Activated CD4-positive, alpha-beta T cell treated with anti-CD3 and anti-CD28 coated beads for 1 hour (primary cell): Measurements from ENCODE around the gene DCDC2C.

Source experiments
- DNase-seq: peaks from one replicate; pipeline ENCODE4 v3.0.0-alpha.2; 2020

DCDC2C gene

GRCh38 chr2:3712831-3713503, 9.6 kb downstream of the DCDC2C start:
- DNase-seq = no peak

DNA sequence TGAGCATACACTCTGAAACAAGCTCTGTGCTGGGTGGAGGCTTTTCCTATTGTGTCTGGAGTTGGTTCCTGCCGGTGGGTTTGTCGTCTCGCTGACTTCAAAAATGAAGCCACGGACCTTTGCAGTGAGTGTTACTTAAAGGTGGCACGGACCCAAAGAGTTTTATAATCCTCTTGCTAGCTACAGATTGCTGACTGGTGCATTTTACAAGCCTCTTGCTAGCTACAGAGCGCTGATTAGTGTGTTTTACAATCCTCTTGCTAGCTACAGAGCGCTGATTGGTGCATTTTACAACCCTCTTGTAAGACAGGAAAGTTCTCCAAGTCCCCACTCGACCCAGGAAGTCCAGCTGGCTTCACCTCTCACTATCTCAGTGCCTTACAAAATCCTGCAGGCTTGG, 15.3 kb downstream of the DCDC2C start:
- DNase-seq = no peak

GRCh38 chr2:3725002-3725401, 21.6 kb downstream of the DCDC2C start:
- no peak for DNase-seq

DNA sequence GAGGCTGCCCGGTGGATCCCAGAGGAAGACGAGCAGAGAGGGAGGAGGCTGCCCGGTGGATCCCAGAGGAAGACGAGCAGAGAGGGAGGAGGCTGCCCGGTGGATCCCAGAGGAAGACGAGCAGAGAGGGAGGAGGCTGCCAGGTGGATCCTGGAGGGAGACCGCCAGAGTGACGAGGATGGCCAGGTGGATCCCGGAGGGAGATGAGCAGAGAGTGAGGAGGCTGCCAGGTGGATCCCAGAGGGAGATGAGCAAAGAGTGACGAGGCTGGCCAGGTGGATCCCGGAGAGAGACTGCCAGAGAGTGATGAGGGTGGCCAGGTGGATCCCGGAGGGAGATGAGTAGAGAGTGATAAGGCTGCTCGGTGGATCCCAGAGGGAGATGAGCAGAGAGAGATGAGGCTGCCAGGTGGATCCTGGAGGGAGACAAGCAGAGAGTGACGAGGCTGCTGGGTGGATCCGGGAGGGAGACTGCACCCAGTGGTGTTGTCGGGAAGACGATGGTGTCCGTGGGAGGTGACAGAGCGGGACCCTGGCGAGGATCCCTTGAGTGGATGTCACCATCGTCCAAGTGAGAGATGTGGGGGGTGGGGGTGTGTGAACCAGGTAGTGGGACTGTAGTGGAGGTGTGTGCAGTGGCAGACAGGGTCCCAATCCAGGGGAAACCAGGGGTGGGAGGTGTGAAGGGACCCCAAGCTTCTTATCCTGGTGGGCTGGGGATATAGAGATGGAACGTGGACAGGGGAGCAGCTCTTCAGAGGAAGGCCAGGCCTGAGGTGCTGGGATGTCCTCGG, 22.3 kb downstream of the DCDC2C start:
- no peak for DNase-seq

GRCh38 chr2:3726511-3726910, 23.1 kb downstream of the DCDC2C start:
- no peak for DNase-seq

DNA sequence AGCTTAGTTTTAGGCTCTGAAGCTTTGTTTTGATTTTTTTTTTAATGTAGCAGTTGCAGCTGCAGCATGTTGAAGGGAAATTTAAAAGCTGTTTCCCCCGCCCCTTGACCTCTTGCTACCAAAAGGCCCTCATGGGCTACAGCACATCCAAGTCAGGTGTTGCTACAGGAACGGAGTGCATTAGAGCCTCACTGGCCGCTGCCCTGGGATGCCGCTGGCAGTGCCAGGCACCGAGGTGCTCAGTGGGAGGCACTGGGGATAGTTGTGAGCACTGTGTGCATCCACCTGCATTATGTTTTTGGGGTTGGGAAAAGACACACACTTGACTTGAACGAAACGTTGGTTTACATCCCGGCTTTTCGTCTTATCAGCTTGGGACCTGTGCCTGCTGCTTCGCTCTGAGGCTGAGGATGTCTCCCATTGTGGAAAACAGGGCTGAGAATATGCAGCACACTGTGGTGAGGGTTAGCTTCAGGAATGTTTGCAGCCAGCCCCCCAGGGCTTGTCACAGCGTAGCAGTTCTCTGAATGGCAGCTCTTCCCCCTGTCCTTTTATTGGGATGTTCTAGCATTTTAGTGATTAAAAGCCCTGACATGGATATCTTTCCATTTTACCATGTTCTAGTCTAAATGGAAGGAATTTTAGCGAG, 24.1 kb downstream of the DCDC2C start:
- DNase-seq = no peak

GRCh38 chr2:3728104-3729054, 25.0 kb downstream of the DCDC2C start:
- no peak for DNase-seq

- DNase-seq = no peak
Measured at GRCh38 chr2:3729055-3729448, 25.7 kb downstream of the DCDC2C start.

DNA sequence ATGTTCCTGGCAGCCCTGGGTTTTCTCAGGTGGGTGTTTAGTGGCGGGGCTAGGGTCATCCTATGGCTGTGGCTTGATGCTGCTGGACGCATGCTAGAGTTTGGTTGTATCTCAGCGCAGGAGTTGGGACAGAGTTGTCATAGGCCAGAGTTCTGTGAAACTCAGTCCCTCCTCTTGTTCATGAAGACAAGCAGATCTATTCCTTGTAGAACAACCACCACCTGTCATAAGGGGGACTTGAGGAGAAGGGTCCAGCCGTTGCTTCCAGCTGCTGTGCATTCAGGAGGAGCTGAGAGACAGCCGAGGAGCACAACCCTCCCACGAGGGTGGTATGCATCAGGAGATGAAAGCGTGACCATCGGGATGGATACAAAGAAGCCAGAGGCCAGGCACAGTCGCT, 26.4 kb downstream of the DCDC2C start:
- DNase-seq = no peak

DNA sequence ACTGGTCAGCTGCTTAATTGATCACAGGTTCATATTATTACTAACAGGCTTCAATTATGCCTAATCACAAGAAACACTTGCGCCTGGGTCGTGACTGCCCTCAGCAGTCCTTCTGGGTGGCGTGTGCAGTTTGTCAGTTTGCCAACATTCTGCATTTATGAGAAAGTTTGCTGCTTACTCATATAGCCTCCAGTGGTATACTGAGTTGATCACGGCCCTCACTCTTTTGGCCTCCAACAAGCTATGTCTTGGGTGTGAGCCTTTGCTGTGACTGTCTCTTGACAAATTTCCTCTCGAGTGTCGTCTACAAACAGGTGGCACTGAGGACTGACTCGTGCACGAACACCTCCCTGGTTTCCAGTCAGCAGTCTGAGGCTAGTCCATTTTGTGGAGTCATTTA, 27.3 kb downstream of the DCDC2C start:
- no peak for DNase-seq

DNA sequence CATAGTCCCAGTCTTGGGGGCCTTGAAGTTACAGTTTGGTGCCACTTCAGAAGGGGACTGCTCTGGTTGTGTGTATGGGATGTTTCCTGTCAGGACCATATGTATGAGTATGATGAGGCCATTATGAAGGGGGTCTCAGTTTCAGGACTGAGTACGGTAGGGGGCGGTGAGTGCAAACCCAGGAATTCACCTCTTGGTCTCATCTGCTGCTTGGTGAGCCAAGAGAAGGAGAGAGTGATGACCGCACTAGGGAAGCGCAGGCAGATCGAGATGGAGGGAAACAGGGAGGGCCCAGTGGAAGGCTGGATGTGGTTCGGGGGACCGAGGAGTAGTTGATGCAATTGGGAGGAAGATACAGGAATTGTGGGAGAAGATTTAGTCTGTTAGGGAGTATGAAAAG, 28.5 kb downstream of the DCDC2C start:
- no peak for DNase-seq

GRCh38 chr2:3736112-3736511, 32.7 kb downstream of the DCDC2C start:
- no peak for DNase-seq

GRCh38 chr2:3737128-3737527, 33.8 kb downstream of the DCDC2C start:
- DNase-seq = no peak

GRCh38 chr2:3738454-3738853, 35.1 kb downstream of the DCDC2C start:
- no peak for DNase-seq

DNA sequence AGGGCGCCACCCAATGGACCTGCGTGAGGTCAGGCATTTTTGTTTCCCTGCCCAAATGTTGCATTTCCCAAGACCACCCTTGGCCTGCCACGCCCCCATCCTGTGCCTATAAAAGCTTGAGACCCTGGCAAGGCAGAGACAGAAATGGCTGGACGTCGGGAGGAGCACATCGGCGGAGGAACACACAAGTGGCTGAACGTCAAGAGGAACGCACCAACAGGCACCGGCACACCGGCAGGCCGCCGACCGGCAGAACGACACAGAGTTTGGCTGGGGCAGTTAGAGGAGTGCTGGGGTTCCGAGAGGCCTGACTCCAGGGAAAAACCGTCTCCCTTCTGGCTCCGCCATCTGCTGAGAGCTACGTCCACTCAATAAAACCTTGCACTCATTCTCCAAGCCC, 35.9 kb downstream of the DCDC2C start:
- DNase-seq = no peak

GRCh38 chr2:3741396-3741795, 38.0 kb downstream of the DCDC2C start:
- DNase-seq = no peak

- no peak for DNase-seq
Measured at GRCh38 chr2:3741867-3742602, 38.7 kb downstream of the DCDC2C start.

DNA sequence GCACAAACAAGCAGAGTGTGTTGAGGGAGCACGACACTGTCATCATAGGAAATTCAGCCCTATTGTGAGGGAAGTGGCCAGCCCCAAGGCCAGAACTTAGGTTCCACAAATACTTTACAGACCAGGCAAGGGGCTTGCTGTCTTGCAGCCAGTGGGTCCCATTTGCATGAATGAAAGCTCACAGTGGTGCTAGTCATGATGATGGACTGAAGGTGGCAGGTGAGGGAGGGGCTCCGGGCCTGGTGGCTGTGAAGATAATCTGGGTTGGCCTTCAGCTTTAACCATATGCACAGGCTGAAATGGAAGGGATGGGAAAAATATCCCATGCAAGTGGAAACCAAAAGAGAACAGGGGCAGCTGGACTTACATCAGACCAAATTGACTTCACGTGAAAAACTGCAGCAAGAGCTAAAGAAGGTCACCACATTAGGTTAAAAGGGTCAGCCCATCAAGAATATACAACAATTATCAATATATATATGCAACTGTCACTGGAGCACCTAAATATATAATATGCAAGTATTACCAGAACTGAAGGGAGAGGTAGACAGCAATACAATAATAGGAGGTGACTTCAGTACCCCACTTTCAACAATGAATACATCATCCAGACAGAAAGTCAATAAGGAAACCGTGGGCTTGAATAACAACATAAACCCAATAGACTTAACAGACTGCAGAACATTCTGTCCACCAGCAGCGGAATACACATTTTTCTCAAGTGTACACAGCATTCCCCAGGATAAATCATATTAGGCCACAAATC, 39.6 kb downstream of the DCDC2C start:
- DNase-seq = no peak

- DNase-seq = no peak
Measured at GRCh38 chr2:3743951-3744555, 40.7 kb downstream of the DCDC2C start.

- no peak for DNase-seq
Measured at GRCh38 chr2:3745920-3746319, 42.5 kb downstream of the DCDC2C start.
